Lung (tissue), 12 donors: ENCODE results near the gene FTCD. TPM values are rescaled to one million over a fixed set of nuclear protein-coding genes. Genes with fewer than 3 reads are reported as not detected.

Source experiments
- ATAC-seq: fragments of 200-7000 bp; cut with Tn5 transposase; one replicate; pipeline ENCODE4 v1.9.1; 2020; ENCODE audit warnings: moderate number of reproducible peaks; ENCODE audit not compliant: insufficient read depth, low FRiP score
- DNase-seq, 3 donors: peaks; one replicate each; pipeline ENCODE4 v3.0.0-alpha.2; 2013 to 2017
- H3K27ac ChIP-seq, 2 donors: one replicate each; pipeline ENCODE4 v1.5.1; 2013; ENCODE audit warnings: mild to moderate bottlenecking in 2 of 2, moderate library complexity in 2 of 2, control low read depth in 1 of 2, inconsistent platforms in 1 of 2, low read depth in 1 of 2, low read length in 1 of 2
- H3K27me3 ChIP-seq, 3 donors: one replicate each; pipeline ENCODE4 v1.5.1; 2013; ENCODE audit warnings: low read length in 2 of 3; ENCODE audit not compliant: control insufficient read depth in 3 of 3, insufficient read depth in 3 of 3
- H3K36me3 ChIP-seq, 4 donors: one replicate each; pipeline ENCODE4 v1.5.1; 2013; ENCODE audit warnings: low read length in 4 of 4, mild to moderate bottlenecking in 1 of 4, moderate library complexity in 1 of 4; ENCODE audit not compliant: control insufficient read depth in 4 of 4, insufficient read depth in 4 of 4
- H3K4me1 ChIP-seq, 5 donors: one replicate each; pipeline ENCODE4 v1.5.1; 2013; ENCODE audit warnings: low read length in 5 of 5, mild to moderate bottlenecking in 2 of 5, moderate library complexity in 1 of 5; ENCODE audit not compliant: control insufficient read depth in 5 of 5, insufficient read depth in 5 of 5
- H3K4me3 ChIP-seq: one replicate; pipeline ENCODE4 v1.5.1; 2013; ENCODE audit warnings: mild to moderate bottlenecking, control low read depth, moderate library complexity
- H3K9ac ChIP-seq, 2 donors: one replicate each; pipeline ENCODE4 v1.5.1; 2013; ENCODE audit warnings: low read length in 2 of 2, control low read depth in 1 of 2; ENCODE audit not compliant: insufficient read depth in 1 of 2
- H3K9me3 ChIP-seq, 4 donors: one replicate each; pipeline ENCODE4 v1.5.1; 2013; ENCODE audit warnings: low read length in 3 of 4, mild to moderate bottlenecking in 1 of 4, moderate library complexity in 1 of 4; ENCODE audit not compliant: control insufficient read depth in 4 of 4, insufficient read depth in 3 of 4
- WGBS, 2 donors: extraction: QIAGEN DNeasy Blood & Tissue Kit; methylation state at CpG; one replicate each; pipeline ENCODE4 v1.1.7; 2013; 5-methylcytosine and 5-hydroxymethylcytosine counted together
- polyA plus RNA-seq, 2 donors: library from polyadenylated mRNA; stranded (reverse); fragments of 200-250 nt; gene quantifications; one replicate each; pipeline ENCODE4 v1.2.1, GENCODE V29; 2013
- total RNA-seq, 2 donors: library from RNA; depleted of rRNA in 1 of 2; stranded (reverse); fragments of >200 nt in 1 of 2; gene quantifications; one replicate each; pipeline ENCODE4 v1.2.1, GENCODE V29; 2014 to 2021
- TF ChIP-seq, protein P1 (sequence below): IDR thresholded peaks from 2 replicates; pipeline ENCODE4 v1.5.1; 2012; ENCODE audit warnings: mild to moderate bottlenecking; ENCODE audit errors: control extremely low read depth, extremely low read depth
- donor health status: control.
- donor health status: control.
- donor health status: Bipolar disorder and iron deficiency.
- donor health status: healthy.
- donor health status: DM: yes; HTN: yes; CAD: no.

The FTCD gene
- total and polyA plus RNA-seq, 4 donors, result 0.03 to 0.43 (median 0.20) TPM

DNA sequence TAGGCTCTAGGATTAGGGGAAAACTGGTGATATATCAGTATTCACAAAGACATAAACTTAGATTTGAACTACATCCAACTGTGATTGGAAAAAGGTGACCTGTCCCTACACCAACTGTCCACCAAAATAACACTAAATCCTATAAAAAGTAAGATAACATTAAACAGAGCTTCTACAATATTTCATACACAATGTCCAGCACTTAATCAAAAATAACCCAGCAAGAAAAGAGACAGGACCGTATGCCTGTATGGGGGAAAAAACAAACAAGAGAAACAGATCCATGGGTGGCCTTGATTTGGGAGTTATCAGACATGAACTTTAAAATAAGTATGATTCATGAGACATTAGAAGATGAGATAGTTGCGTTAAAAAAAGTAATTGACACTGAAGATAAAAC is 67.2 kb downstream of the FTCD start:
- H3K4me3 ChIP-seq, result no peak overlapping the region
- H3K27me3 ChIP-seq, result peaks cover 0 to 3% (median 0%) of the 10 kb centered on the region in 3 donors
- H3K27ac ChIP-seq, result no peak overlapping the region
- WGBS, 2 donors, result 90 to 92% methylated on average over 2 of the region's 2 CpGs
- DNase-seq, result no peak
- TF ChIP-seq, protein P1, sequence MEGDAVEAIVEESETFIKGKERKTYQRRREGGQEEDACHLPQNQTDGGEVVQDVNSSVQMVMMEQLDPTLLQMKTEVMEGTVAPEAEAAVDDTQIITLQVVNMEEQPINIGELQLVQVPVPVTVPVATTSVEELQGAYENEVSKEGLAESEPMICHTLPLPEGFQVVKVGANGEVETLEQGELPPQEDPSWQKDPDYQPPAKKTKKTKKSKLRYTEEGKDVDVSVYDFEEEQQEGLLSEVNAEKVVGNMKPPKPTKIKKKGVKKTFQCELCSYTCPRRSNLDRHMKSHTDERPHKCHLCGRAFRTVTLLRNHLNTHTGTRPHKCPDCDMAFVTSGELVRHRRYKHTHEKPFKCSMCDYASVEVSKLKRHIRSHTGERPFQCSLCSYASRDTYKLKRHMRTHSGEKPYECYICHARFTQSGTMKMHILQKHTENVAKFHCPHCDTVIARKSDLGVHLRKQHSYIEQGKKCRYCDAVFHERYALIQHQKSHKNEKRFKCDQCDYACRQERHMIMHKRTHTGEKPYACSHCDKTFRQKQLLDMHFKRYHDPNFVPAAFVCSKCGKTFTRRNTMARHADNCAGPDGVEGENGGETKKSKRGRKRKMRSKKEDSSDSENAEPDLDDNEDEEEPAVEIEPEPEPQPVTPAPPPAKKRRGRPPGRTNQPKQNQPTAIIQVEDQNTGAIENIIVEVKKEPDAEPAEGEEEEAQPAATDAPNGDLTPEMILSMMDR, result no peak
- peaks cover 0 to 31% (median 7%) of the 10 kb centered on the region in 5 donors for H3K4me1 ChIP-seq
- H3K9me3 ChIP-seq, result peaks cover 0 to 8% (median 1%) of the 10 kb centered on the region in 4 donors
- H3K36me3 ChIP-seq, result no peaks in the 10 kb centered on the region
- ATAC-seq, result no peak
- H3K9ac ChIP-seq, result no peak overlapping the region

- no peak overlapping the region for H3K9ac ChIP-seq
- TF ChIP-seq, protein P1, result no peak
- H3K27me3 ChIP-seq, result peaks cover 0 to 3% (median 0%) of the 10 kb centered on the region in 3 donors
- DNase-seq (no peak), ATAC-seq (no peak)
- H3K4me1 ChIP-seq, result peaks cover 0 to 29% (median 6%) of the 10 kb centered on the region in 5 donors
- 88 to 95% methylated on average over 1 of the region's 1 CpG for WGBS, 2 donors
- no peak overlapping the region for H3K4me3 ChIP-seq
- no peaks in the 10 kb centered on the region for H3K36me3 ChIP-seq
- H3K27ac ChIP-seq, result no peak overlapping the region
- H3K9me3 ChIP-seq, result peaks cover 0 to 8% (median 1%) of the 10 kb centered on the region in 4 donors
These were observed 67.7 kb downstream of the FTCD start for GRCh38 chr21:46087641-46088040.

Other genes with a start within 250 kb of the FTCD start
- 100 to 1,000 TPM; 224 to 399 TPM for gene COL6A1, start 173.8 kb downstream of the FTCD start, total RNA-seq
- gene COL6A1, start 173.8 kb downstream of the FTCD start, polyA plus RNA-seq, result 100 to 1,000 TPM; 107 to 120 TPM
- 100 to 1,000 TPM; 350 to 466 TPM for gene COL6A2, start 57.5 kb downstream of the FTCD start, total RNA-seq
- gene COL6A2, start 57.5 kb downstream of the FTCD start, polyA plus RNA-seq, result 100 to 1,000 TPM; 192 to 234 TPM
- gene SPATC1L, start 28.9 kb upstream of the FTCD start, total RNA-seq, result 10 to 100 TPM; 10.6 to 15.6 TPM
- 10 to 100 TPM in 1 of 2 donors, 1 to 10 TPM in 1; 6.6 to 11.3 TPM for gene SPATC1L, start 28.9 kb upstream of the FTCD start, polyA plus RNA-seq
- gene LSS, start 73.2 kb upstream of the FTCD start, total RNA-seq, result 100 to 1,000 TPM; 110 to 152 TPM
- 10 to 100 TPM; 54.6 to 88.0 TPM for gene LSS, start 73.2 kb upstream of the FTCD start, polyA plus RNA-seq
- gene MCM3AP, start 130.0 kb upstream of the FTCD start, total RNA-seq, result 100 to 1,000 TPM; 114 TPM
- 10 to 100 TPM; 40.7 to 43.8 TPM for gene MCM3AP, start 130.0 kb upstream of the FTCD start, polyA plus RNA-seq
- gene YBEY, start 130.8 kb upstream of the FTCD start, total RNA-seq, result 10 to 100 TPM; 12.7 to 17.4 TPM
- 10 to 100 TPM in 1 of 2 donors, 1 to 10 TPM in 1; 7.6 to 32.1 TPM for gene YBEY, start 130.8 kb upstream of the FTCD start, polyA plus RNA-seq
- 10 to 100 TPM; 12.4 to 20.8 TPM for gene C21orf58, start 168.3 kb upstream of the FTCD start, total RNA-seq
- 1 to 10 TPM; 4.8 to 5.4 TPM for gene C21orf58, start 168.3 kb upstream of the FTCD start, polyA plus RNA-seq
- gene PCNT, start 168.6 kb upstream of the FTCD start, total RNA-seq, result 10 to 100 TPM; 26.8 to 37.2 TPM
- gene PCNT, start 168.6 kb upstream of the FTCD start, polyA plus RNA-seq, result 10 to 100 TPM in 1 of 2 donors, 1 to 10 TPM in 1; 9.8 to 10.3 TPM